Measurements from ENCODE around the gene PTGES3.

The PTGES3 gene

DNA sequence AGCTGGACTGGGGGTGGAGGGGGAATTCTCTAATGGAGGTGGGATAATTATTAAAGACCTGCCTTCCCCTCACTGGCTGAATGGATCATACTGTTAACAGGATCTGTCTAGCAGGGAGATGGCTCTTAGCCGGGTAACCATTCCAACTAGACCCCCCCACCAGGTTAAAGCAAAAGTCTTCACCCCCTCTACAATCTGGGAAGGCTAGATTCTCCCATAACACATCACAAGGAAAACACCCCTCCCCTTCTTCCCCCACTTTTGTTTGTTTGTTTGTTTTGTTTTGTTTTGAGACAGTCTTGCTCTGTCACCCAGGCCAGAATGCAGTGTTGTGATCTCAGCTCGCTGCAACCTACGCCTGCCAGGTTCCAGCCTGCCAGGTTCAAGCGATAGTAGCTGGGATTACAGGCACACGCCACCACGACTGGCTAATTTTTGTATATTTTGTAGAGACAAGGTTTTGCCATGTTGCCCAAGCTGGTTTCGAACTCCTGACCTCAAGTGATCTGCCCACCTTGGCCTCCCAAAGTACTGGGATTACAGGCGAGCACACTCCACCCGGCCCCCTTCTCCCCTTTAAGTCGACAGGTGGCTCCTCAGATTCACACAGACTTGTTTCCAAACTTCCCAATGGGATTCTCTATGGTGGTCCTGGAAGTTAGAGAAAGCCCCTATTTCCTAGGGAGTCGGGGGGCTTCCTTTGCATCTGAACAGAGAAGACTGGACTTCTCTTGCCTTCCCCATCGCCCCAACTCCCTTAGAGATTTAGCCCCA, 54.4 kb downstream of the PTGES3 start:
- CTCF ChIA-PET, result interaction anchor here (0.7 to 4.2 kb wide), 7 partner anchors 8 to 138 kb away, joined by 3 to 94 read pairs (median 5); partner anchors contain the start of gene RBMS2
- POLR2A ChIA-PET, result interaction anchor here (1.1 kb wide), 1 partner anchor 53 kb away, joined by 3 read pairs; no protein-coding TSS in a partner anchor
- TF ChIP-seq, protein P1, sequence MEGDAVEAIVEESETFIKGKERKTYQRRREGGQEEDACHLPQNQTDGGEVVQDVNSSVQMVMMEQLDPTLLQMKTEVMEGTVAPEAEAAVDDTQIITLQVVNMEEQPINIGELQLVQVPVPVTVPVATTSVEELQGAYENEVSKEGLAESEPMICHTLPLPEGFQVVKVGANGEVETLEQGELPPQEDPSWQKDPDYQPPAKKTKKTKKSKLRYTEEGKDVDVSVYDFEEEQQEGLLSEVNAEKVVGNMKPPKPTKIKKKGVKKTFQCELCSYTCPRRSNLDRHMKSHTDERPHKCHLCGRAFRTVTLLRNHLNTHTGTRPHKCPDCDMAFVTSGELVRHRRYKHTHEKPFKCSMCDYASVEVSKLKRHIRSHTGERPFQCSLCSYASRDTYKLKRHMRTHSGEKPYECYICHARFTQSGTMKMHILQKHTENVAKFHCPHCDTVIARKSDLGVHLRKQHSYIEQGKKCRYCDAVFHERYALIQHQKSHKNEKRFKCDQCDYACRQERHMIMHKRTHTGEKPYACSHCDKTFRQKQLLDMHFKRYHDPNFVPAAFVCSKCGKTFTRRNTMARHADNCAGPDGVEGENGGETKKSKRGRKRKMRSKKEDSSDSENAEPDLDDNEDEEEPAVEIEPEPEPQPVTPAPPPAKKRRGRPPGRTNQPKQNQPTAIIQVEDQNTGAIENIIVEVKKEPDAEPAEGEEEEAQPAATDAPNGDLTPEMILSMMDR (IDR thresholded peaks at IDR 0.05; ENCODE audit: insufficient read depth, low read length, missing control alignments), result no peak
- H3K4me3 ChIP-seq (ENCODE audit: low read depth, low read length), result peak overlapping the region; percentile 77
- no peak for DNase-seq (ENCODE audit: low read depth, low spot score)

DNA sequence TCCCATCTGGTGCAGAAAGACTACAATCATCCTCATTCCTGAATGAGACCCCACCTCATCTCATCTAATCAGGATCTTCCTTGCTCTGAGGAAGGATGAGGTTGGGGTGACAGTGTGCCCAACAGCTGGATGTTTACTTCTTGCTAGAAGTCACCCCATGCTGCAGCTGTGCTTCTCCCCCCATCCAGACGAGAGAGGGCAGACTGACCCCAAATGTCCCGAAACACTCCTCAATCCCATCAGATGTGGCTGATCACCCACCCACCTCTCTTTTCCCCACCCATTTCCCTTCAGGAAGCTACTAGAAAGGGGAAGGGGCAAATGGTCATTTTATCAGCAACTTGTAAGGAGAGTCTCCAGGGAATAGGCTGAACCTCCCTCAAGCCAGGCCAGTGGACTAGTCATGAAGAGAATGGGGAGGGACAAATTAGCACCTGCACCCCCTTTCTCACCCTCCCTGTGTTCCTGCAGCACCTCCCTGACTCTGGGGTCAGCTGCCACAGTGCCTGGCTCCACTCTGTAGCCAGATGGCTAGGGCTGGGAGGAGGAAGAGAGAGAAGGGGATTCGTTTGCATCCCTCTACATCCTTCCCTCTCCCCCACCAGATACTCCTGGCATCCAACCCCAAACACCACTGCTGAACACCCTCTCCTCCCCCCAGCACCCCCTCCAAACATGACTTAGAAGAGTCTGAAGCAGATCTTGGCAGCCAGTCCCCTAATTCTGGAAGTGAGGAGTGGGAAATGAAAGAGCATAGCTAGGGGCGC, 55.2 kb downstream of the PTGES3 start:
- DNase-seq (ENCODE audit: low read depth, low spot score), result no peak
- TF ChIP-seq, protein P1 (IDR thresholded peaks at IDR 0.05; ENCODE audit: insufficient read depth, low read length, missing control alignments), result no peak
- CTCF ChIA-PET, result interaction anchor here (0.6 to 4.2 kb wide), 5 partner anchors 7 to 119 kb away, joined by 3 to 77 read pairs (median 4); partner anchors contain the start of gene RBMS2
- POLR2A ChIA-PET, result no interaction called here
- peak overlapping the region; percentile 23 for H3K4me3 ChIP-seq (ENCODE audit: low read depth, low read length)

DNA sequence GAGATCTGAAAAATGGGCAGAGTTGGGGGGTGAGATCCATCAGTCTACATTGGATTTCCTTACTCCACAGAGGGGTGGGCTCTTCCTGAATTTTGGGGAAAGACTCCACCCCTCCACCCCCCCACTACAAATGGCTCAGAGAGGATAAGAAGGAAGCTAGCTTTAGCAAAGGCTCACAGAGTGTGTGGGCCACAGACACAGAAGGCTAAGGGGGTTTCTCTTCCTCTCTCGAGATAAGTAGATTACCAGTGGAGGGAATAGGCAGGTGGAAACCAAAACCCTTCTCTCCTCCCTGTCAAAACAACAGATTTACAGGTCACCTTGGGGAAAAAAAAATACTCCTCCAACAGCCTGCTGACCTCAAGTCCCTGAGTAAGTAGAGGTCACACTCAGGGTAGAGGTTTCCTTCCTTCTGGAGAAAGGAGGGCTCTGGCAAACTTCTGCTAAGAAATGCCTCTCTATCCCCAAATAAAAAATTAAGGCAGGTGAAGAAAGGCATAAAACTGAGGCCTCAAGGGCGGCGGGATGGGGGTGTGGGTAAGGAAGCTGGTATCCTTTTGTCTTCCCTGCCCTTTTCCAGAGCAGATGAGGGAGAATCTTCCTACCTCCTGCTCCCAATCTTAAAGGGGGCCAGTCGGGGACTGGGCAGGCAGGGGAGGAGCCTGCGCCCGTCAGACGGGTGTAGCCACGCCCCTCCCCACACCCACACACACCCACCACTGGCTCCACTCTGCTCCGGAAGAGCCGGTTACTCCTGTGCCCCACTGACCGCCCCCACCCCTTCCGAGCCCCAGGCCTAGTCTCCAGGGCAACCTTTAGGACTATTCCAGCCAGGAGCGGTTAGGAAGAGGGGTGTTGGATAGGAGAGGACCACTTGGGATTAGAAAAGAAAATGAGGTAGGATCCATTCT, 56.0 kb downstream of the PTGES3 start:
- DNase-seq (ENCODE audit: low read depth, low spot score), result no peak
- peak overlapping the region; percentile 23 for H3K4me3 ChIP-seq (ENCODE audit: low read depth, low read length)
- ChIA-PET POLR2A (no interaction called here), CTCF (interaction anchor here (0.6 to 1.5 kb wide), 2 partner anchors 25 to 118 kb away, joined by 3 to 5 read pairs; no protein-coding TSS in a partner anchor)
- TF ChIP-seq, protein P1 (IDR thresholded peaks at IDR 0.05; ENCODE audit: insufficient read depth, low read length, missing control alignments), result no peak

DNA sequence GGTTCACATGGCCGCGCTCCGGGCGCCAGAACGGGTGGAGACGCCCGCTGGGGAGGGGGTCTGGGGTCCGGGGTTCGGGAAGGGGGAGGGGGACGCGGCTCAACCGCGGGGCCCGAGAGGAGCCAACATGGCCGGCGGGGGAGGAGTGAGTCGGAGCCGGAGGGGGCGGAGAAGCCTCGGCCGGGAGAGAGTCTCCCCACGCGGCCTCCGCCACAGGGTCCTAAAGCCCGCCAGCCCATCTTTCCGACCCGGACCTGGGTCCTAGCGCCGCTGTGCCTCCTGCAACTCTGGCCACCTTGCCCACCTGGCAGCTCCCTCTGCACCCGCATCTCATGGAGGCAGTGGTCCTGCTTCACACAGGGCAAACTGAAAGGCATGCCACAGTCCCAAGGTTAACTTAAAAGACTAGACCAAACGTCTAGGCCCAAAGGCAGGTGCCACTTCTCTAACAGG, 57.9 kb downstream of the PTGES3 start, which contains the start of gene BAZ2A:
TSS of gene BAZ2A (minus strand) at position 147 of the 453 bp plus-strand sequence. CDS start 12,796 bp downstream, outside the sequence.
- TF ChIP-seq, protein P1 (IDR thresholded peaks at IDR 0.05; ENCODE audit: insufficient read depth, low read length, missing control alignments), result no peak
- DNase-seq (ENCODE audit: low read depth, low spot score), result no peak
- ChIA-PET CTCF (interaction anchor here (1.6 to 3.5 kb wide), 5 partner anchors 9 to 118 kb away, joined by 5 to 17 read pairs (median 7); no protein-coding TSS in a partner anchor), POLR2A (no interaction called here)
- peak within 1 kb of the TSS; percentile 91 for H3K4me3 ChIP-seq (ENCODE audit: low read depth, low read length)

DNA sequence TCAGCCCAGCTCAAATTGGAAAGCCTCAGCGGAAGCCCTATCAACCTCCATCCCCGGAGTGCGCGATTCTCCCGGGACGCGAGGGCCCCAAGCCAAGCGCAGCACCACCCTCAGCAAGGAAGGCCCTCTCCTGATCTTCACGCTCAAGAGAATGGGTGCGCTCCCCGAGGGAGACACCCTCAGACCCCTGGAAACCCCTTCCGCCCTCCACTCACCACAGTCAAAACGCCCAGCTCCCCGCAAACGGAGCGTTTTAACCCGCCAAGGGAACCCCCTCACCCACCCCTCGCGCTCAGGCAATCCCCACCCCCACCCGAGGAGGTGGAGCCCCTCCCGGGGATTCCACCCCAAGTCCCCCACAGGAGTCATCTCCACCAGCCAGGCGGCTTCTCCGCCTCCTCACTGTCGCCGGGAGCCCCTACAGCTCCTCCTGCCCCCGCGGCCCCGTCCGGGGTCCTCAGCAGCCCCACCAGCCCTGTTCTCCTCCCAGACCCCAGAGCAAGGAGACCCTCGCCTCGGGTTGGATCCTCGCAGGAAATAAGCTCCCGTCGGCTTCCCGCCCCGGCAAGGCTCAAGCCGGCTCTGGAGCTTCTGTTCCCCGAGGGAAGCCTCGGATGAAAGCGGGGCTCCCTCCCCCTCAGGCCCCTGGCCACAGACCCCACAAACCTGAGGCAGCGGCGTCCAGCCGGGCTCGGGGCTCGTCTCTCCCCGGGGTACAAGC, 58.5 kb downstream of the PTGES3 start:
- DNase-seq (ENCODE audit: low read depth, low spot score), result no peak
- TF ChIP-seq, protein P1 (IDR thresholded peaks at IDR 0.05; ENCODE audit: insufficient read depth, low read length, missing control alignments), result no peak
- CTCF ChIA-PET, result interaction anchor here (0.5 to 7.6 kb wide), 12 partner anchors 6 to 117 kb away, joined by 3 to 77 read pairs (median 6); no protein-coding TSS in a partner anchor
- POLR2A ChIA-PET, result interaction anchor here (0.7 to 2.1 kb wide), 2 partner anchors 7 to 56 kb away, joined by 4 to 8 read pairs; no protein-coding TSS in a partner anchor
- peak overlapping the region; percentile 91 for H3K4me3 ChIP-seq (ENCODE audit: low read depth, low read length)

Data from AG04449 (cell line).